HG03457 (cell line): Measurements from ENCODE around the gene ZDHHC13.
"Not testable (repeated sequence)": the region's sequence is repeated elsewhere in the genome, so short reads cannot be mapped to it uniquely, and the experiment has no call there.

Experiments
- ATAC-seq: cut with Tn5 transposase; IDR thresholded peaks from one replicate; pipeline ENCODE4 v1.9.1; 2021; ENCODE audit warnings: moderate number of reproducible peaks; ENCODE audit not compliant: unreplicated experiment

The ZDHHC13 gene

GRCh38 chr11:19099093-19099492 is 17.9 kb upstream of the ZDHHC13 start:
- ATAC-seq = no peak

- ATAC-seq = no peak
Measured at GRCh38 chr11:19100885-19101284, 16.1 kb upstream of the ZDHHC13 start.

- ATAC-seq = no peak
Measured at GRCh38 chr11:19101796-19102520, 15.0 kb upstream of the ZDHHC13 start.

- ATAC-seq = no peak
Measured at GRCh38 chr11:19102521-19102900, 14.5 kb upstream of the ZDHHC13 start.

- no peak for ATAC-seq
Measured at GRCh38 chr11:19105011-19105410, 12.0 kb upstream of the ZDHHC13 start.

- ATAC-seq = no peak
Measured at GRCh38 chr11:19107125-19107524, 9.8 kb upstream of the ZDHHC13 start.

GRCh38 chr11:19110295-19110694 is 6.7 kb upstream of the ZDHHC13 start:
- no peak for ATAC-seq

GRCh38 chr11:19111809-19112208 is 5.2 kb upstream of the ZDHHC13 start:
- ATAC-seq = no peak

- no peak for ATAC-seq
Measured at GRCh38 chr11:19116276-19116970, 545 bp upstream of the ZDHHC13 start.

- no peak for ATAC-seq
Measured at GRCh38 chr11:19117760-19118097, 761 bp downstream of the ZDHHC13 start.

- ATAC-seq = no peak
Measured at GRCh38 chr11:19121646-19122045, 4.7 kb downstream of the ZDHHC13 start.

GRCh38 chr11:19122960-19123615 is 6.1 kb downstream of the ZDHHC13 start:
- ATAC-seq = no peak

GRCh38 chr11:19126562-19127325 is 9.8 kb downstream of the ZDHHC13 start:
- ATAC-seq = not testable (repeated sequence)

GRCh38 chr11:19134004-19134403 is 17.0 kb downstream of the ZDHHC13 start:
- no peak for ATAC-seq

GRCh38 chr11:19136884-19137283 is 19.9 kb downstream of the ZDHHC13 start:
- ATAC-seq = not testable (repeated sequence)

- ATAC-seq = no peak
Measured at GRCh38 chr11:19145319-19145718, 28.4 kb downstream of the ZDHHC13 start.

- ATAC-seq = no peak
Measured at GRCh38 chr11:19156892-19157291, 39.9 kb downstream of the ZDHHC13 start.

- ATAC-seq = no peak
Measured at GRCh38 chr11:19160847-19161246, 43.9 kb downstream of the ZDHHC13 start.

GRCh38 chr11:19161651-19162050 is 44.7 kb downstream of the ZDHHC13 start:
- no peak for ATAC-seq

GRCh38 chr11:19162951-19163505 is 46.1 kb downstream of the ZDHHC13 start:
- ATAC-seq = no peak

- no peak for ATAC-seq
Measured at GRCh38 chr11:19163617-19164016, 46.6 kb downstream of the ZDHHC13 start.
